SK-N-MC (cell line): ENCODE data around the gene S100A4.

ENCODE experiments used
- DNase-seq: peaks from one replicate; pipeline ENCODE4 v3.0.0-alpha.2; 2011; ENCODE audit warnings: low read depth, low spot score
- H3K27ac ChIP-seq: fragments of 200-600 bp; sonication (generic); 2 replicates; pipeline ENCODE4 v1.5.1; 2016; ENCODE audit warnings: mixed run types
- H3K36me3 ChIP-seq: fragments of 200-600 bp; sonication (generic); 2 replicates; pipeline ENCODE4 v1.6.1; 2017; ENCODE audit warnings: antibody characterized with exemption, low read length, mixed read lengths; ENCODE audit not compliant: insufficient read depth
- H3K4me3 ChIP-seq: fragments of 200-600 bp; sonication (generic); 2 replicates; pipeline ENCODE4 v1.5.1; 2016
- H3K9ac ChIP-seq: fragments of 200-600 bp; sonication (generic); 2 replicates; pipeline ENCODE4 v1.8.0; 2017; ENCODE audit warnings: mixed run types, mixed read lengths; ENCODE audit not compliant: insufficient read length
- H3K9me3 ChIP-seq: fragments of 200-600 bp; sonication (generic); 2 replicates; pipeline ENCODE4 v1.6.1; 2017; ENCODE audit warnings: low read depth, mild to moderate bottlenecking, antibody characterized with exemption, low read length, moderate library complexity, mixed read lengths
- EZH2 ChIP-seq: fragments of 200-600 bp; sonication (generic); IDR thresholded peaks from one replicate; pipeline ENCODE4 v1.6.1; 2017; ENCODE audit warnings: antibody characterized with exemption
- FOXP2 ChIP-seq: optimal IDR thresholded peaks from 2 replicates; pipeline ENCODE3; 2011; ENCODE audit warnings: mild to moderate bottlenecking, moderate library complexity; ENCODE audit not compliant: insufficient read depth; ENCODE audit errors: extremely low read length, control extremely low read depth
- POLR2AphosphoS5 ChIP-seq: IDR thresholded peaks from 2 replicates; pipeline ENCODE4 v1.6.1; 2012; ENCODE audit warnings: mild to moderate bottlenecking, low read depth, low read length, borderline replicate concordance

Gene S100A4

GRCh38 chr1:153538315-153538821 lies 7.2 kb downstream of the S100A4 start:
- no peak overlapping the region for H3K9ac ChIP-seq
- no peak for DNase-seq

GRCh38 chr1:153537376-153537730 lies 8.3 kb downstream of the S100A4 start:
- Histone ChIP-seq H3K9ac (no peak overlapping the region), H3K9me3 (no peaks in the 10 kb centered on the region), H3K36me3 (no peaks in the 10 kb centered on the region), H3K4me3 (no peak overlapping the region), H3K27ac (no peak overlapping the region)
- TF ChIP-seq EZH2: no peak
- TF ChIP-seq FOXP2: no peak
- no peak for TF ChIP-seq POLR2AphosphoS5
- DNase-seq: no peak

More at GRCh38 chr1:153538315-153538821, 7.2 kb downstream of the S100A4 start:
- Histone ChIP-seq H3K9me3 (no peaks in the 10 kb centered on the region), H3K4me3 (no peak overlapping the region), H3K27ac (no peak overlapping the region), H3K36me3 (no peaks in the 10 kb centered on the region)
- TF ChIP-seq POLR2AphosphoS5 (no peak), FOXP2 (no peak), EZH2 (no peak)

GRCh38 chr1:153536671-153537375 lies 8.8 kb downstream of the S100A4 start:
- H3K4me3 ChIP-seq: no peak overlapping the region
- H3K9me3 ChIP-seq: no peaks in the 10 kb centered on the region
- TF ChIP-seq POLR2AphosphoS5 (no peak), FOXP2 (no peak), EZH2 (no peak)
- no peak overlapping the region for H3K27ac ChIP-seq
- no peak for DNase-seq
- H3K36me3 ChIP-seq: no peaks in the 10 kb centered on the region
- H3K9ac ChIP-seq: no peak overlapping the region

GRCh38 chr1:153536012-153536670 lies 9.5 kb downstream of the S100A4 start:
- Histone ChIP-seq H3K9me3 (no peaks in the 10 kb centered on the region), H3K36me3 (no peaks in the 10 kb centered on the region), H3K27ac (no peak overlapping the region), H3K9ac (no peak overlapping the region), H3K4me3 (no peak overlapping the region)
- DNase-seq: no peak
- TF ChIP-seq FOXP2 (no peak), POLR2AphosphoS5 (no peak; the same call in 1 of the 2 replicates), EZH2 (no peak)

- no peaks in the 10 kb centered on the region for H3K36me3 ChIP-seq
- no peak for TF ChIP-seq EZH2
- no peak for TF ChIP-seq FOXP2
- no peak for TF ChIP-seq POLR2AphosphoS5
- no peak within 1 kb of the TSS for H3K9ac ChIP-seq
- no peaks in the 10 kb centered on the region for H3K9me3 ChIP-seq
- DNase-seq: no peak
- H3K4me3 ChIP-seq: no peak within 1 kb of the TSS
- no peak within 1 kb of the TSS for H3K27ac ChIP-seq
These were observed 10.2 kb downstream of the S100A4 start, which contains the start of gene S100A6 for GRCh38 chr1:153535242-153536011. S100A6 (minus strand) TSS chr1:153535991; CDS start chr1:153535339, 652 bp downstream.

- no peak for DNase-seq
- no peaks in the 10 kb centered on the region for H3K36me3 ChIP-seq
- H3K9ac ChIP-seq: no peak overlapping the region
- H3K27ac ChIP-seq: no peak overlapping the region
- H3K4me3 ChIP-seq: no peak overlapping the region
- TF ChIP-seq EZH2: no peak
- no peak for TF ChIP-seq FOXP2
- TF ChIP-seq POLR2AphosphoS5: no peak
- no peaks in the 10 kb centered on the region for H3K9me3 ChIP-seq
These were observed 10.7 kb downstream of the S100A4 start for GRCh38 chr1:153534925-153535241.

- DNase-seq: no peak
- Histone ChIP-seq H3K36me3 (no peaks in the 10 kb centered on the region), H3K9ac (no peak overlapping the region), H3K9me3 (no peaks in the 10 kb centered on the region), H3K4me3 (no peak overlapping the region), H3K27ac (no peak overlapping the region)
- TF ChIP-seq EZH2: no peak
- TF ChIP-seq POLR2AphosphoS5: no peak
- no peak for TF ChIP-seq FOXP2
These were observed 11.2 kb downstream of the S100A4 start for GRCh38 chr1:153534226-153534924.
